HCT116 (cell line): ENCODE data around the gene CCRL2.

Source experiments
- EZH2phosphoT487 ChIP-seq: fragments of 200-600 bp; IDR thresholded peaks from 2 replicates; pipeline ENCODE4 v1.6.1; 2018; ENCODE audit warnings: antibody characterized with exemption, borderline replicate concordance
- FOSL1 ChIP-seq: IDR thresholded peaks from 2 replicates; pipeline ENCODE4 v1.6.1; 2012; ENCODE audit warnings: low read depth
- POLR2AphosphoS5 ChIP-seq: IDR thresholded peaks from 2 replicates; pipeline ENCODE4 v1.6.1; 2011; ENCODE audit warnings: mild to moderate bottlenecking, low read depth, low read length, moderate library complexity
- SP1 ChIP-seq: IDR thresholded peaks from 2 replicates; pipeline ENCODE4 v1.6.1; 2012; ENCODE audit warnings: low read depth
- ZFX ChIP-seq: fragments of 450-650 bp; IDR thresholded peaks from 2 replicates; pipeline ENCODE4 v1.6.1; 2017
- TF ChIP-seq, protein P1 (sequence below): IDR thresholded peaks from 2 replicates; pipeline ENCODE4 v1.6.1; 2012
- TF ChIP-seq, protein P2 (sequence below), 3 experiments: fragments of 200-600 bp in 1 of 3; sonication (generic) in 1 of 3; IDR thresholded peaks in 2 of 3; conservative IDR thresholded peaks in 1 of 3; 2 replicates each; pipeline ENCODE4 v1.5.1; 2012 to 2017; ENCODE audit warnings: low read depth in 2 of 3, low read length in 2 of 3, antibody characterized with exemption in 1 of 3, borderline replicate concordance in 1 of 3, control low read depth in 1 of 3, mild to moderate bottlenecking in 1 of 3, mixed read lengths in 1 of 3, mixed run types in 1 of 3, moderate library complexity in 1 of 3; ENCODE audit not compliant: insufficient read depth in 1 of 3
- TF ChIP-seq, protein P3 (sequence below): IDR thresholded peaks from 2 replicates; pipeline ENCODE4 v1.6.1; 2012

DNA sequence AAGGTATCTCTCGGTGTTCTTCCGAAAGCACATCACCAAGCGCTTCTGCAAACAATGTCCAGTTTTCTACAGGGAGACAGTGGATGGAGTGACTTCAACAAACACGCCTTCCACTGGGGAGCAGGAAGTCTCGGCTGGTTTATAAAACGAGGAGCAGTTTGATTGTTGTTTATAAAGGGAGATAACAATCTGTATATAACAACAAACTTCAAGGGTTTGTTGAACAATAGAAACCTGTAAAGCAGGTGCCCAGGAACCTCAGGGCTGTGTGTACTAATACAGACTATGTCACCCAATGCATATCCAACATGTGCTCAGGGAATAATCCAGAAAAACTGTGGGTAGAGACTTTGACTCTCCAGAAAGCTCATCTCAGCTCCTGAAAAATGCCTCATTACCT lies 48.6 kb upstream of the CCRL2 start:
- TF ChIP-seq ZFX (no peak), POLR2AphosphoS5 (no peak), FOSL1 (no peak), EZH2phosphoT487 (no peak), SP1 (no peak)
- TF ChIP-seq, protein P1, sequence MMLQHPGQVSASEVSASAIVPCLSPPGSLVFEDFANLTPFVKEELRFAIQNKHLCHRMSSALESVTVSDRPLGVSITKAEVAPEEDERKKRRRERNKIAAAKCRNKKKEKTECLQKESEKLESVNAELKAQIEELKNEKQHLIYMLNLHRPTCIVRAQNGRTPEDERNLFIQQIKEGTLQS, result no peak
- TF ChIP-seq, protein P2, sequence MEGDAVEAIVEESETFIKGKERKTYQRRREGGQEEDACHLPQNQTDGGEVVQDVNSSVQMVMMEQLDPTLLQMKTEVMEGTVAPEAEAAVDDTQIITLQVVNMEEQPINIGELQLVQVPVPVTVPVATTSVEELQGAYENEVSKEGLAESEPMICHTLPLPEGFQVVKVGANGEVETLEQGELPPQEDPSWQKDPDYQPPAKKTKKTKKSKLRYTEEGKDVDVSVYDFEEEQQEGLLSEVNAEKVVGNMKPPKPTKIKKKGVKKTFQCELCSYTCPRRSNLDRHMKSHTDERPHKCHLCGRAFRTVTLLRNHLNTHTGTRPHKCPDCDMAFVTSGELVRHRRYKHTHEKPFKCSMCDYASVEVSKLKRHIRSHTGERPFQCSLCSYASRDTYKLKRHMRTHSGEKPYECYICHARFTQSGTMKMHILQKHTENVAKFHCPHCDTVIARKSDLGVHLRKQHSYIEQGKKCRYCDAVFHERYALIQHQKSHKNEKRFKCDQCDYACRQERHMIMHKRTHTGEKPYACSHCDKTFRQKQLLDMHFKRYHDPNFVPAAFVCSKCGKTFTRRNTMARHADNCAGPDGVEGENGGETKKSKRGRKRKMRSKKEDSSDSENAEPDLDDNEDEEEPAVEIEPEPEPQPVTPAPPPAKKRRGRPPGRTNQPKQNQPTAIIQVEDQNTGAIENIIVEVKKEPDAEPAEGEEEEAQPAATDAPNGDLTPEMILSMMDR (IDR thresholded peaks at IDR 0.05 in 2 of 3, conservative IDR thresholded peaks at IDR 0.05 in 1 of 3; ENCODE audit: borderline replicate concordance in 1 of 3, insufficient read depth in 1 of 3, low read depth in 2 of 3, low read length in 2 of 3), result no peak
- TF ChIP-seq, protein P3, sequence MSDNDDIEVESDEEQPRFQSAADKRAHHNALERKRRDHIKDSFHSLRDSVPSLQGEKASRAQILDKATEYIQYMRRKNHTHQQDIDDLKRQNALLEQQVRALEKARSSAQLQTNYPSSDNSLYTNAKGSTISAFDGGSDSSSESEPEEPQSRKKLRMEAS, result no peak
